Nephron progenitor cell (in vitro differentiated cells): ENCODE measurements around the gene RRAS2.

ENCODE experiments used
- DNase-seq: peaks from one replicate; pipeline ENCODE4 v3.0.0; 2021
- H3K27ac Mint-ChIP-seq: 2 replicates; pipeline ENCODE4 v1.8.0; 2021; ENCODE audit warnings: mild to moderate bottlenecking, moderate library complexity, mixed read lengths
- H3K27me3 Mint-ChIP-seq: 2 replicates; pipeline ENCODE4 v1.8.0; 2021; ENCODE audit warnings: mild to moderate bottlenecking, low read depth, mixed read lengths; ENCODE audit not compliant: poor library complexity
- H3K36me3 Mint-ChIP-seq: 2 replicates; pipeline ENCODE4 v1.8.0; 2021; ENCODE audit warnings: low read depth, mixed read lengths
- H3K4me1 Mint-ChIP-seq: 2 replicates; pipeline ENCODE4 v1.8.0; 2021; ENCODE audit warnings: mixed read lengths
- H3K4me3 Mint-ChIP-seq: 2 replicates; pipeline ENCODE4 v1.8.0; 2021; ENCODE audit warnings: mild to moderate bottlenecking, moderate library complexity, mixed read lengths
- H3K9me3 Mint-ChIP-seq: 2 replicates; pipeline ENCODE4 v1.8.0; 2021; ENCODE audit warnings: mild to moderate bottlenecking, moderate library complexity, mixed read lengths
- CTCF ChIP-seq: fragments of 200-600 bp; sonication (generic); IDR thresholded peaks from 2 replicates; pipeline ENCODE4 v1.5.0; 2021; ENCODE audit warnings: antibody characterized with exemption

RRAS2 gene

DNA sequence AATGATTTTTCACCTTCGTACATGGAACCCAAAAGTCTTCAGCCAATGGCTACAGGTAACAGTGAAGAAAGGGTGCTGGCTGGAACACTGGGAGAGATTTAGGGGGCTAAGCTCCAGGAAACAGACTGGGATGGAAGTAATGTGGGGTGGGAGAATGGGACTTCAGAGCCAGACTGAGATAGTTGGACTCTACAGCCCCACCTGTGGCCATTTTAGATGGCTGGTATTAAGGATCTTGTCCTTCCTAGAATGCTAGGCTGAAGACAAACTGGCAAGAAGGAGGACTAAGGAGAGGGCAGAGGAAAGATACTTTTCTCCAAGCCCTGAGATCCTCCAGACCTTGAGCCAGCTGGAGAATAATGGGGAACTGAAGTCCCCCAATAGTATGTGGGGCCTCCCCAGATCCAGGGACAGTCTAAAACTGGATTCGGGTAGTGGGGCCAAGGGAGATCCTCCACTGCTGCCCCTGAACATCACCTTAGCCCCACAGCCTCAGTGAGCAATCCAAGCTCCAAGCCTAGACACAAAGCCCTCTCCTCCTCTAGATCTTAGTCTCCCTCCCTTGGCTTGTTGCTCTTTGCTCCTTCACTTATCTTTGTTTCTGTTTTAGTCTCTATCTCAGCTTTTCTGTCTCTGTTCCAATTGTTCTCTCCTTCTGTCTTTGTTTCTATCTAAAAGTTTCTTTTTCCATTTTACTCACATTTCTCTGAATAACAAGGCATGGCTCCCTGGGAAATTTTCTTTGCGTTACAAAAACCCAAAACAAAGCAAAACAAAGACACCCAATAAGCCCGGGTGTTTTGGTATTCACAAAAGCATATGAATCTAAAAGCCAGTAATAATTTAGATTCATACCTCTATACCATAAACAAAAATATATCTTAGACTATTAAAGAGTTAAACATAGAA is 16.2 kb upstream of the RRAS2 start:
- Mint-ChIP-seq H3K4me1 (no peaks in the 10 kb centered on the region), H3K27ac (no peak overlapping the region), H3K9me3 (no peaks in the 10 kb centered on the region), H3K27me3 (peaks cover 38% of the 10 kb centered on the region), H3K4me3 (no peak overlapping the region), H3K36me3 (no peaks in the 10 kb centered on the region)
- no peak for DNase-seq
- TF ChIP-seq CTCF, result peak; percentile 14

GRCh38 chr11:14373941-14374646 is 15.1 kb upstream of the RRAS2 start:
- TF ChIP-seq CTCF, result no peak

DNA sequence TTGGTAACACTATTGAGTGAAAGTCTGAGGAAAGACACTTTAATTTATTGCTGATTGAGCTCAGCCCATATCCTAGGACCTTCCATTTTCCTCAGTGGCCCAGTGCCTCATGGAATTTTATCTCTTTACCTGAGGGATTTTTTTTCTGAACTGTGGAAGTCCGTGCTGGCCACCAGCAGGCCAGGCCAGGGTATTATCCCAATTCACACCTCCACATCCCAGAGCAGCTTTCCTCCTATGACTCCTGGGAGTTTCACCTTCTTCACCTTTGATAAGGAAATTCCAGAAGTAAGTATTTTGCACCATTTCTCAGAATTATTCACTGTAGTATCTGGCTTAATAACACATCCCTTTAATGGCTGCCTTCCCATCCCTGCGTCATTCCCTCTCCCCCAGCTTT is 13.0 kb upstream of the RRAS2 start:
- no peak for DNase-seq
- Mint-ChIP-seq H3K4me1 (no peaks in the 10 kb centered on the region), H3K27me3 (peaks cover 11% of the 10 kb centered on the region), H3K36me3 (no peaks in the 10 kb centered on the region), H3K9me3 (no peaks in the 10 kb centered on the region), H3K27ac (no peak overlapping the region), H3K4me3 (no peak overlapping the region)
- TF ChIP-seq CTCF, result no peak

More at GRCh38 chr11:14373941-14374646, 15.1 kb upstream of the RRAS2 start:
- no peaks in the 10 kb centered on the region for H3K36me3 Mint-ChIP-seq
- peaks cover 27% of the 10 kb centered on the region for H3K27me3 Mint-ChIP-seq
- no peak overlapping the region for H3K4me3 Mint-ChIP-seq
- H3K27ac Mint-ChIP-seq, result no peak overlapping the region
- no peaks in the 10 kb centered on the region for H3K9me3 Mint-ChIP-seq
- H3K4me1 Mint-ChIP-seq, result no peaks in the 10 kb centered on the region
- DNase-seq, result no peak

GRCh38 chr11:14371249-14371648 is 12.3 kb upstream of the RRAS2 start:
- Mint-ChIP-seq H3K27ac (no peak overlapping the region), H3K27me3 (peaks cover 6% of the 10 kb centered on the region), H3K9me3 (no peaks in the 10 kb centered on the region), H3K4me1 (no peaks in the 10 kb centered on the region), H3K36me3 (no peaks in the 10 kb centered on the region), H3K4me3 (no peak overlapping the region)
- no peak for DNase-seq
- no peak for TF ChIP-seq CTCF

- H3K27ac Mint-ChIP-seq, result no peak overlapping the region
- H3K27me3 Mint-ChIP-seq, result peaks cover 3% of the 10 kb centered on the region
- H3K9me3 Mint-ChIP-seq, result no peaks in the 10 kb centered on the region
- H3K4me1 Mint-ChIP-seq, result no peaks in the 10 kb centered on the region
- no peak overlapping the region for H3K4me3 Mint-ChIP-seq
- H3K36me3 Mint-ChIP-seq, result no peaks in the 10 kb centered on the region
- no peak for DNase-seq
- TF ChIP-seq CTCF, result no peak
These were observed 11.5 kb upstream of the RRAS2 start for GRCh38 chr11:14370496-14370895.
